Measurements from ENCODE around the gene HDDC3.
A peak's percentile ranks its signal among the peaks of the same experiment; 100 is the strongest.

Gene HDDC3, protein sequence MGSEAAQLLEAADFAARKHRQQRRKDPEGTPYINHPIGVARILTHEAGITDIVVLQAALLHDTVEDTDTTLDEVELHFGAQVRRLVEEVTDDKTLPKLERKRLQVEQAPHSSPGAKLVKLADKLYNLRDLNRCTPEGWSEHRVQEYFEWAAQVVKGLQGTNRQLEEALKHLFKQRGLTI

DNA sequence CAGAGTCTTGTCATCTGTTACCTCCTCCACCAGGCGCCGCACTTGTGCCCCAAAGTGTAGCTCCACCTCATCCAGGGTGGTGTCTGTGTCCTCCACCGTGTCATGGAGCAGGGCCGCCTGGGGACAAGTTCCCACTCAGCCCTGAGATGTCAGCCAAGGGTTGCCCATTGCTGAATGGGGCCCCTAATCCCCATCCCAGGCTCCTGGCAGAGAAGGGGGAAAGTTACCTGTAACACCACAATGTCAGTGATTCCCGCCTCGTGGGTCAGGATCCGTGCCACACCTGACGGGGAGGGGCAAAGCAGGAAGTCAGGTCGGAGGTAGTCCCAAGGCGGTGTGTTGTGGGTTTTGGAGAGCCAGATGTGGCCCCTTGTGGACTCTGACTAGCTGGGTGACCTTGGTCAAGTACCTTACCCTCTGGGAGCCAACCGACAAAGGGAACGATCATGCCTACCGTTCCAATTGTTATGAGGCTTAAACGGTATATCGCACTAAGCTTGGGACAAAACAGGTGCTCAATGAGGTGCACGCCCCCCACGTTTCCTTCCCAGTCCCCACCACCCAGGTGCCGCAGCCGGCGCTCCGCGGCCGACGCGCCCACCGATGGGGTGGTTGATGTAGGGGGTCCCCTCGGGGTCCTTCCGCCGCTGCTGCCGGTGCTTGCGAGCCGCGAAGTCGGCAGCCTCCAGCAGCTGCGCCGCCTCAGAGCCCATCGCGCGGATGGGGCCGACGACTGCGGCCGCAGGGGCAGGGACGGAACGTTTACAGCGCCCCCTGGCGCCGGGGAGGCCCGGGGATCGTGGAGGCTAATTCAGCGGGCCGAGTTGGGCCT is at the start of gene HDDC3:
TSS of gene HDDC3 (minus strand) at position 722 of the 832 bp plus-strand sequence. CDS start at position 713, 9 bp downstream.
- peak; percentile 78 to 98 (median 92) for DNase-seq
- intact Hi-C loops (cut with DNase I): loop anchor here (2.0 kb wide), 1 partner anchor 29 kb away; the partner anchor contains the start of gene MAN2A2

GRCh38 chr15:90982135-90982534 is 49.8 kb upstream of the HDDC3 start:
- DNase-seq: no peak
- intact Hi-C loops (cut with DNase I): no loop called here

DNA sequence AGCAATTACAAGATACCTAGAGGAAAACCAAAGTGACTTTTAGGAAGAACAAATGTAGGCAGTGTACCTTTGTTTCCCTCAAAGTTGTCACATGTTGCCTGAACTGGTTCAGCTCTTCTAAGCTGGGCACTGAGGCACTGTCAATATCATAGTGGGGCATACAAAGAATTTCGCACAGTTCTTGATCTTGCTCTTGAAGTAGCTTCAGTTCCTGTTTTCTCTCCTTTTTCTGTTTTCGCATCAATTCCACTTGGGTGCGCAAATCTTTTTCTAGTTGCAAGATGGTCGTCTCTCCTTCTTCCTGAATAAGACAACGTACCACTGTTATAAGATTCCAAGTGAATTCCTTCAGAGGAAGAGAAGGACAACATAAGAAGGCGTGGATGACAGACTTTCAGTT is 49.3 kb upstream of the HDDC3 start:
- DNase-seq: no peak
- intact Hi-C loops (cut with DNase I): no loop called here

DNA sequence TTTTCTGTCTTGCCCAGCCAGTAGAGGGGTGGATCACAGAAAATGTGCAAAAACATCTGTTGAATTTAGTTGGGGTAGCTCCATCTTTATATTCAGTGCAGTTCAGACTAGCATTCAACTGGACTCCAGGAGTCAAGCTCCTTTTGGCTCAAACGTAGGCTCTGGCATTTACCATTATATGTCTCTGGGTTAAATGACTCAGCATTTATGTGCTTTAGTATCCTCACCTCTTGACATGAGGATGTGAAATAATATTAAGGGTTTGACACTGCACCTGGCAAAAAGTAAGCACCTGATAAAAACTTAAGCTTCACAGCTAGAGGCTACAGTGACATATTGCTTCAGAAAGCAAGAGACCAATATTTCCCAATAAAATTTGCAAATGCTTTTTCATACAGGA is 47.2 kb upstream of the HDDC3 start:
- intact Hi-C loops (cut with DNase I): loop anchor here (5.0 kb wide), 1 partner anchor 312 kb away; no protein-coding TSS in a partner anchor
- no peak for DNase-seq

GRCh38 chr15:90974216-90974615 is 41.9 kb upstream of the HDDC3 start:
- DNase-seq: no peak
- intact Hi-C loops (cut with DNase I): no loop called here

GRCh38 chr15:90972133-90972532 is 39.8 kb upstream of the HDDC3 start:
- intact Hi-C loops (cut with DNase I): no loop called here
- DNase-seq: peak in 1 of 10 donors; percentile 74

DNA sequence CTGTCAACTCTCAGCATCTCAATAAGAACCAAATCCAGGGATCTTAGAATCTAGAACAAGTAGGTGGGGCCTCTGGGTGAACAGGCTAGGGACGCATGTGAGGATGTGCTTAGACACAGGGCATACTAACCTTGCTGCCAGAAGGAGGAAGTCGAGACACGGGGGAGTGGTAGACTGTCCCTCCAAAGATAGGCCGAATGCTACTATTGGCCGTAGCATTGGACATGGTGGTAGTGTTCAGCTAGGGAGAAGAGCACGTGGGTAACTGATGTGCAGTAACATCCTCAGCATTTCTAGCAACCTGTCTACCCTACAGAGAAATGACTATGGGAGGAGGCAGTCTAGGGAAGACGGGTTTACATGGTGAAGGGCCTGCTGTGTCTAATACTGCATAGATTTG is 37.9 kb upstream of the HDDC3 start:
- intact Hi-C loops (cut with DNase I): no loop called here
- DNase-seq: peak in 1 of 10 donors; percentile 42

GRCh38 chr15:90968434-90968833 is 36.1 kb upstream of the HDDC3 start:
- no peak for DNase-seq
- intact Hi-C loops (cut with DNase I): no loop called here

DNA sequence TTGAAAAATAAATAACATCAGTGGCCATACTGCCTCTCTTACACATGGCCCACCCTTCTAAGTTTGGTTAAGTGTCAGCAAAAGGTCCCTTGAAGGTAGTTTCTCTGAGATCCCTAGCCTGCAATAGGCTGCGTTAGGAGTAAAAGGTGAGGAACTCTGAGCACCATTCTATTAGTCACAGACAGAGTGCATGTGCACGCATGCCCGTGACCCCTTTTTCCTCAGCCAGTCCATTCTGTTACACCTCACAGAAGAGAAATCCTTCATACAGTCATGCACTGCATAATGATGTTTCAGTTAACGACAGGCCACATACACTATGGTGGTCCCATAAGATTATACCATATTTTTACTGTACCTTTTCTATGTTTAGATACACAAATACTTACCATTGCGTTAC is 34.9 kb upstream of the HDDC3 start:
- intact Hi-C loops (cut with DNase I): no loop called here
- no peak for DNase-seq

DNA sequence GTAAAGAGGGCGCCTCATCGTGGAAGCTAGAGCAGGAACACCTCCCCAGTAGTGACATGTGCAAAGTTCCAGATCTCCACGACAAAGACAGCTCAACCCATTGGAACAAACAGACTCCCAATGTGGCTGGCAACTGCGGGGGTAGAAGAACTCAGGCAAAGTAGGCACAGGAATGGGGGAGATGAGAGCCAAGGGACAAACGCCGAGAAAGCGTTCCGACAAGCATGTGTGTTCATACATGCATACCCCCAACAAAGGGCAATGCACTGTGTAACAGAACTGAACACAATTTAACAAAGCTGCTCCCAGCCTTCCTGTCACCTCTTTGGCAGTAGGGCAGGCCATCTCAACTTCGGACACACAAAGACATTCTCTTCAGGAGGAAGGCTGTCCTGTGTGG is 33.9 kb upstream of the HDDC3 start:
- intact Hi-C loops (cut with DNase I): no loop called here
- peak in 1 of 10 donors; percentile 67 for DNase-seq

DNA sequence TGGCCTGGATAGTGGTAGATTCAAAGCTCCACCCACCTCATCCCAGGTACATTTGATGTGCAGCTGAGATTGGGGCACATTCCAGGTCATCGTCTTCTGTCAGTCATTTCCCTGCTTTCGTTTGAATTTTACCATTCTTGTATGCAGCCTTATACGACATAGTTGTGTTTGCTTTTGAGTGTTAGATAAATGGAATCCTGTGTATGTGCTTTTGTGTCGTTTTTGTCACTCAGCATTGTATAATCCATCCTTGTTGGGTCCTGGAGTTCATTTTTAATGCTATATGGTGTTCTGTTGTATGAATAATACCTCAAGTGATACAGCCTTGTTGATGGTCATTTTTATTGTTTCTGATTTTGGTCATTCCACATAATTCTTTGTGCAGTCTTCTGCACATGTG is 29.7 kb upstream of the HDDC3 start:
- intact Hi-C loops (cut with DNase I): no loop called here
- DNase-seq: no peak

GRCh38 chr15:90960298-90961091 is 28.1 kb upstream of the HDDC3 start:
- DNase-seq: peak in 4 of 10 donors; percentile 16 to 88 (median 57)
- intact Hi-C loops (cut with DNase I): no loop called here

DNA sequence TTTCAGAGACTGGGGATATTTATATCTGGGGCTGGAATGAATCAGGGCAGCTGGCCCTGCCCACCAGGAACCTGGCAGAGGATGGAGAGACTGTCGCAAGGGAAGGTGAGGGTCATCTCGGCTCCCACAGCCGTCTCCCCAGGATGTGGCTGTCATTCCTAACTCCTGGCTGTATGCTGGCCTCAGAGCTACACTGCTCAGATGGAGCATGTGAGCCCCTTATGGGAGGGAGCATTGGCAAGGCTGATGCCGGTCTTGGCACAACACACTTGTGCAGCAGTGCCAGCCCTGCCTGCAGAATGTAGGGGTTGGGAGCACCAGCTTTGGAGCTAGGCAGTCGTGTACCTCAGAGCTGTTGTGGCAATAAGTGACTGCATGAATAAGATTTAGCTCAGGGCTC is 27.5 kb upstream of the HDDC3 start:
- intact Hi-C loops (cut with DNase I): no loop called here
- DNase-seq: peak; percentile 51 to 96 (median 76)

DNA sequence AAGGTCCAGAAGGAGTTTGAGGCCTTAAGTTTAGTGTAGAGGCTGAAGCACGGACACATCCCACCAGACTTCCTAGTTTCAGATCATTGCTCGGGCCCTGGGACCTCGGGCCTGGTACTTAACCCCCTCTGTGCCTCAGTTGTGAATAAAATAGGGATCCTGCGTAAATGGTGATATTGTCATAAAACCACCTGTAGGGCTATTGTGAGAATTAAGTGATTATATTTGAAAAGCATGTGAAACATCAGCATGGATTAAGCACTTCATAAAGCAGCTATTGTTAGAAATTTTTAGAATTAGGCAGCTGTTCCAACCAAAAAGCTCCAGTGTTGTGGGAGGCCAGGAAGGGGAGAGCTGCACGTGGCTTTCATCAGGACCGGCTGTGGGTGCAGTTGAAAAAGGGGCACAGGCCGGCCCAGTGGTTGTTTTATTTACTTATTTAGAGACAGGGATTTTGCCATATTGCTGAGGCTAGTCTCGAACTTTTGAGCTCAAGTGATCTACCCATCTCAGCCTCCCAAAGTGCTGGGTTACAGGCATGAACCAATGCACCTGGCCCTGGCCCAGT is 26.8 kb upstream of the HDDC3 start:
- intact Hi-C loops (cut with DNase I): no loop called here

GRCh38 chr15:90957791-90958190 is 25.4 kb upstream of the HDDC3 start:
- intact Hi-C loops (cut with DNase I): no loop called here

More for the DNA sequence above, 26.8 kb upstream of the HDDC3 start:
- peak in 2 of 10 donors; percentile 40 to 56 for DNase-seq

GRCh38 chr15:90957031-90957790 is 24.9 kb upstream of the HDDC3 start:
- intact Hi-C loops (cut with DNase I): no loop called here
- DNase-seq: peak in 5 of 10 donors; percentile 42 to 90 (median 81)

More at GRCh38 chr15:90957791-90958190, 25.4 kb upstream of the HDDC3 start:
- DNase-seq: peak in 2 of 10 donors; percentile 55 to 79

DNA sequence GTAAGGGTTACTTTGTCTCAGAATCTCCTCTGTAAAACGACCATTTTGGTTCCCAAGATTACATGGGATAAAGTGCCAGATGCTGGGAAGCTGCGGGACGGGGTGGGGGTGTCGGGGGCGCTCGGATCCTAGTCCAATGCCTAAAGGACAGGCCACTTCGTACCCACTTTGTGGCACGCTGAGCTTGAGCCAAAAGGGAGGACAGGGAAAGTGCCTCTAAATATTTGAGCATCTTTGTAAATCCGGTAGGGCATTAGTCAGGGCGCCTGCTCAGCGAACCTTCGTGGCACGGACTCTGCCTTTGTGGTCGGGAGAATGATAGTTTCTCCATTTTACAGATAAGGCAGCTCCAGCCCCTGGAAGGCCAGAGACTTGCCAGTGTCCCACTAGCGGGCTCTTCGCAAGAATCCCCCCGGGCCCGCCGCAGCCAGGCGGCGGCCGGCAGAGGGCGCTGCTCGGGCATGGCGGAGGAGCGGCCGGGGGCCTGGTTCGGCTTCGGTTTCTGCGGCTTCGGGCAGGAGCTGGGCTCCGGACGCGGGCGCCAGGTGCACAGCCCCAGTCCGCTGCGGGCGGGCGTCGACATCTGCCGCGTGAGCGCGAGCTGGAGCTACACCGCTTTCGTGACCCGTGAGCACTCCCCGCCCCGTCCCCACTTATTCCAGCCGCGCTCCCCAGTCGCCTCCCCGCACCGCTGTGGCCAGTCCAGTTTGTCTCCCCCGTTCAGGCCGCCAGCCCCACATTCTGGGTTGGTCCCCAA is 24.1 kb upstream of the HDDC3 start:
- peak; percentile 61 to 95 (median 78) for DNase-seq
- intact Hi-C loops (cut with DNase I): loop anchor here (1.0 kb wide), 1 partner anchor 93 kb away; no protein-coding TSS in a partner anchor

DNA sequence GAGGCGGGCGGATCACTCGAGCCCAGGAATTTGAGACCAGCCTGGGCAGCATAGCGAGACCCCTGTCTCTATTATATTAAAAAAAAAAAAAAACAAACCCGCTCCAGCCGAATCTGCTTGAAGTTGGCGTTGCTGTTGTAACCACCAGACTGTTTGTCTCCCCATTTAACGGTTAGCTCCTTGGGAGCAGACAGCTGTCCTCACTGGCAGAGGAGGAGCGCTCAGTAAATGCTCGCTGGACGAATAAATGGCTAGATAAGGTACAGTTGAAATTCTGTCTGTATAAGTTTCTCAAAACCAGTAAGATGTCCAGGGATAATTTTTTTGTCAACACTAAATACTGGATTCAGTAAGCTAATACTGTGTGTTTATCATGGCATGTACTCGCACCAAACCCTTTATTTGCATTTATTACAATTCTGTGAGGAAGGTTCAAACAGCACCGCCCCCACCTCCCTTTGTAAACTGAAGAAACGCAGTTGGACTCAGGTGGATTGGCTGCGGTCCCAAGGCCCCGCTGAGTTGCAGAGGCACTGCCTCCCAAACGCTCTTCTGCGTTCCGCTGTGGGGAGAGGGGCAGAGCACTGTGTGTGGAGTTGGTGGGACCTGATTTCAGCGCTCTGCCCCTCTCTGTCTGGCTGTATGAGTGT is 23.4 kb upstream of the HDDC3 start:
- no peak for DNase-seq

More for the DNA sequence above, 23.4 kb upstream of the HDDC3 start:
- intact Hi-C loops (cut with DNase I): loop anchor here (1.0 to 2.0 kb wide), 2 partner anchors 94 to 315 kb away; no protein-coding TSS in a partner anchor

All from posterior cingulate gyrus (tissue), 11 donors.